ENCODE data around the gene TMEM91.
A peak's percentile ranks its signal among the peaks of the same experiment; 100 is the strongest.

The TMEM91 gene

GRCh38 chr19:41357746-41358145, 18.6 kb upstream of the TMEM91 start:
- DNase-seq (ENCODE audit: low read depth), result no peak
- no peak for TF ChIP-seq CTCF (IDR thresholded peaks at IDR 0.05; ENCODE audit: low read length, missing control alignments)
- H3K4me3 ChIP-seq (replicated peaks; ENCODE audit: low read depth, low read length), result no peak overlapping the region

- TF ChIP-seq CTCF (IDR thresholded peaks at IDR 0.05; ENCODE audit: low read length, missing control alignments), result no peak
- no peak for DNase-seq (ENCODE audit: low read depth)
- H3K4me3 ChIP-seq (replicated peaks; ENCODE audit: low read depth, low read length), result no peak overlapping the region
Observed at GRCh38 chr19:41359741-41360140, 16.6 kb upstream of the TMEM91 start.

GRCh38 chr19:41362143-41362847, 14.0 kb upstream of the TMEM91 start:
- no peak for DNase-seq (ENCODE audit: low read depth)
- TF ChIP-seq CTCF (IDR thresholded peaks at IDR 0.05; ENCODE audit: low read length, missing control alignments), result no peak

GRCh38 chr19:41363371-41363752, 13.0 kb upstream of the TMEM91 start:
- no peak for TF ChIP-seq CTCF (IDR thresholded peaks at IDR 0.05; ENCODE audit: low read length, missing control alignments)
- no peak for DNase-seq (ENCODE audit: low read depth)
- H3K4me3 ChIP-seq (replicated peaks; ENCODE audit: low read depth, low read length), result peak overlapping the region; percentile 78

More at GRCh38 chr19:41362143-41362847, 14.0 kb upstream of the TMEM91 start:
- no peak overlapping the region for H3K4me3 ChIP-seq (replicated peaks; ENCODE audit: low read depth, low read length)

- peak within 1 kb of the TSS; percentile 78 for H3K4me3 ChIP-seq (replicated peaks; ENCODE audit: low read depth, low read length)
- no peak for TF ChIP-seq CTCF (IDR thresholded peaks at IDR 0.05; ENCODE audit: low read length, missing control alignments)
- peak; percentile 99 for DNase-seq (ENCODE audit: low read depth)
Observed at GRCh38 chr19:41363753-41364523, 12.4 kb upstream of the TMEM91 start, which contains the start of gene B9D2. B9D2 (minus strand) TSS chr19:41364149; CDS start chr19:41363519, 630 bp downstream.

- peak overlapping the region; percentile 78 for H3K4me3 ChIP-seq (replicated peaks; ENCODE audit: low read depth, low read length)
- TF ChIP-seq CTCF (IDR thresholded peaks at IDR 0.05; ENCODE audit: low read length, missing control alignments), result no peak
- DNase-seq (ENCODE audit: low read depth), result no peak
Observed at GRCh38 chr19:41364524-41365391, 11.6 kb upstream of the TMEM91 start.

Measured in fibroblast of pulmonary artery (primary cell).